ENCODE measurements around the gene PPFIA4. TPM values are rescaled to one million over a fixed set of nuclear protein-coding genes. Genes with fewer than 3 reads are reported as not detected.
A peak's percentile ranks its signal among the peaks of the same experiment; 100 is the strongest.

PPFIA4 gene
- total and polyA plus RNA-seq, 8 donors = 0.29 to 2.2 (median 0.89) TPM; not detected in 1

- Histone ChIP-seq H3K27ac (peak overlapping the region in 1 of 5 donors; percentile 74), H3K4me1 (peaks cover 0 to 36% (median 11%) of the 10 kb centered on the region in 4 donors), H3K36me3 (no peaks in the 10 kb centered on the region), H3K9me3 (no peaks in the 10 kb centered on the region), H3K4me3 (no peak overlapping the region), H3K27me3 (peaks cover 0 to 14% (median 0%) of the 10 kb centered on the region in 3 donors)
- TF ChIP-seq POLR2A (IDR thresholded peaks at IDR 0.05) (no peak), POLR2AphosphoS5 (IDR thresholded peaks at IDR 0.05) (no peak), CTCF (IDR thresholded peaks at IDR 0.05) (no peak)
- WGBS, 5 donors = 78 to 86% (median 80%) methylated on average over 10 to 15 of the region's 15 CpGs
- intact Hi-C loops (cut with DNase I; ENCODE audit: low total_unique reads) = no loop called here
- DNase-seq = no peak
Measured at GRCh38 chr1:203035111-203036000, 9.1 kb downstream of the PPFIA4 start.

GRCh38 chr1:203036135-203036534, 9.8 kb downstream of the PPFIA4 start:
- Histone ChIP-seq H3K4me3 (no peak overlapping the region), H3K27ac (peak overlapping the region in 1 of 5 donors; percentile 74), H3K27me3 (peaks cover 0 to 14% (median 0%) of the 10 kb centered on the region in 3 donors), H3K4me1 (peaks cover 0 to 36% (median 11%) of the 10 kb centered on the region in 4 donors), H3K36me3 (no peaks in the 10 kb centered on the region), H3K9me3 (no peaks in the 10 kb centered on the region)
- no peak for DNase-seq
- TF ChIP-seq POLR2A (IDR thresholded peaks at IDR 0.05) = no peak
- no peak for TF ChIP-seq EP300 (IDR thresholded peaks at IDR 0.05)
- TF ChIP-seq POLR2AphosphoS5 (IDR thresholded peaks at IDR 0.05) = no peak
- no peak for TF ChIP-seq CTCF (IDR thresholded peaks at IDR 0.05)
- 39 to 67% (median 56%) methylated on average over 4 of the region's 4 CpGs for WGBS, 5 donors
- intact Hi-C loops (cut with DNase I; ENCODE audit: low total_unique reads) = no loop called here

GRCh38 chr1:203036537-203036936, 10.2 kb downstream of the PPFIA4 start:
- TF ChIP-seq POLR2A (IDR thresholded peaks at IDR 0.05) (no peak), CTCF (IDR thresholded peaks at IDR 0.05) (no peak), POLR2AphosphoS5 (IDR thresholded peaks at IDR 0.05) (no peak), EP300 (IDR thresholded peaks at IDR 0.05) (no peak)
- H3K27me3 ChIP-seq = peaks cover 0 to 14% (median 0%) of the 10 kb centered on the region in 3 donors
- no peak for DNase-seq
- H3K36me3 ChIP-seq = no peaks in the 10 kb centered on the region
- no peak overlapping the region for H3K4me3 ChIP-seq
- WGBS, 5 donors = 37 to 72% (median 45%) methylated on average over 1 to 2 of the region's 2 CpGs
- no peaks in the 10 kb centered on the region for H3K9me3 ChIP-seq
- peak overlapping the region in 1 of 5 donors; percentile 74 for H3K27ac ChIP-seq
- peaks cover 0 to 36% (median 11%) of the 10 kb centered on the region in 4 donors for H3K4me1 ChIP-seq
- intact Hi-C loops (cut with DNase I; ENCODE audit: low total_unique reads) = no loop called here

GRCh38 chr1:203037509-203038190, 11.4 kb downstream of the PPFIA4 start:
- Histone ChIP-seq H3K36me3 (no peaks in the 10 kb centered on the region), H3K27ac (peak overlapping the region in 3 of 5 donors; percentile 60 to 77 (median 74)), H3K4me3 (no peak overlapping the region), H3K9me3 (no peaks in the 10 kb centered on the region), H3K4me1 (peaks cover 0 to 36% (median 11%) of the 10 kb centered on the region in 4 donors), H3K27me3 (peaks cover 0 to 14% (median 0%) of the 10 kb centered on the region in 3 donors)
- no peak for DNase-seq
- 68 to 85% (median 75%) methylated on average over 10 of the region's 10 CpGs for WGBS, 5 donors
- intact Hi-C loops (cut with DNase I; ENCODE audit: low total_unique reads) = no loop called here
- TF ChIP-seq CTCF (IDR thresholded peaks at IDR 0.05) = no peak
- TF ChIP-seq POLR2A (IDR thresholded peaks at IDR 0.05) = no peak
- TF ChIP-seq POLR2AphosphoS5 (IDR thresholded peaks at IDR 0.05) = peak in 1 of 3 donors; percentile 10
- TF ChIP-seq EP300 (IDR thresholded peaks at IDR 0.05) = no peak
